K562 (cell line): ENCODE data around the gene MAP4K4. TPM values are rescaled to one million over a fixed set of nuclear protein-coding genes. Genes with fewer than 3 reads are reported as not detected.
A peak's percentile ranks its signal among the peaks of the same experiment; 100 is the strongest.

Experiments used
- ATAC-seq: fragments of 200-7000 bp; cut with Tn5 transposase; 3 replicates; pipeline ENCODE4 v1.9.1; 2020; ENCODE audit warnings: moderate library complexity
- BruUV-seq: library from RNA; stranded (reverse); fragments of 400-500 nt; replicated peaks from 2 replicates; lab custom pipeline; 2021; lab: Mats Ljungman, UMichigan
- CTCF ChIA-PET: fragments of 300-600 bp; formaldehyde crosslinking; extraction: SDS; loops from one replicate; lab custom pipeline; 2021; ENCODE audit warnings: low intra/inter-chr PET ratio; lab: Yijun Ruan, JAX
- POLR2A ChIA-PET: fragments of 300-600, 350-650 bp; sonication (Branson Sonifier 250); formaldehyde crosslinking; extraction: SDS; loops from one replicate; lab custom pipeline; 2021; ENCODE audit warnings: antibody characterized with exemption, inconsistent platforms; lab: Yijun Ruan, JAX
- DNase-seq, 4 experiments: peaks; one replicate each; pipeline versions ENCODE4 v3.0.0 to v3.0.0-alpha.2; 2011 to 2018; ENCODE audit warnings: low spot score in 3 of 4, mixed read lengths in 3 of 4; ENCODE audit errors: extremely low read depth in 1 of 4
- FAIRE-seq: peaks from 2 replicates; lab custom pipeline; 2011; peaks lifted over from hg19 to GRCh38; lab: Jason Lieb, UNC
- H2AFZ ChIP-seq: 2 replicates; pipeline ENCODE4 v1.6.0; 2011; ENCODE audit warnings: low read depth, low read length, control low read depth, inconsistent platforms
- H3K27ac ChIP-seq: fragments of 200-600 bp; 3 replicates; pipeline ENCODE4 v1.8.0; 2011; ENCODE audit warnings: low read depth, mild to moderate bottlenecking, control low read depth, inconsistent platforms, low read length, moderate library complexity, mixed read lengths; ENCODE audit errors: extremely low read depth
- H3K27me3 ChIP-seq, 2 experiments: fragments of 300-600 bp in 1 of 2; 2 replicates in 1 of 2; 3 replicates in 1 of 2; pipeline versions ENCODE4 v1.6.0 to v1.8.0; 2011; ENCODE audit warnings: inconsistent platforms in 2 of 2, low read length in 2 of 2, mild to moderate bottlenecking in 1 of 2, mixed read lengths in 1 of 2, moderate library complexity in 1 of 2; ENCODE audit not compliant: control insufficient read depth in 2 of 2, insufficient read depth in 2 of 2
- H3K36me3 ChIP-seq: fragments of 300-600 bp; 3 replicates; pipeline ENCODE4 v1.8.0; 2011; ENCODE audit warnings: mild to moderate bottlenecking, low read length, inconsistent platforms; ENCODE audit not compliant: control insufficient read depth, insufficient read depth
- H3K4me1 ChIP-seq, 2 experiments: fragments of 200-600 bp in 1 of 2; replicated peaks in 1 of 2; 2 replicates in 1 of 2; 3 replicates in 1 of 2; pipeline versions ENCODE4 v1.5.1 to v1.8.0; 2011; ENCODE audit warnings: inconsistent platforms in 2 of 2, low read length in 2 of 2, mild to moderate bottlenecking in 1 of 2, mixed read lengths in 1 of 2, moderate library complexity in 1 of 2; ENCODE audit not compliant: control insufficient read depth in 2 of 2, insufficient read depth in 2 of 2
- H3K4me2 ChIP-seq: 2 replicates; pipeline ENCODE4 v1.6.1; 2011; ENCODE audit warnings: low read length, control low read depth, inconsistent platforms, mixed read lengths; ENCODE audit not compliant: insufficient read depth
- H3K4me3 ChIP-seq: fragments of 200-600 bp; sonication (generic), shearing (Covaris generic); 2 replicates; pipeline ENCODE4 v1.5.1; 2016; ENCODE audit warnings: control low read depth, inconsistent platforms
- H3K79me2 ChIP-seq: fragments of 200-600 bp; 3 replicates; pipeline ENCODE4 v1.8.0; 2011; ENCODE audit warnings: low read length, inconsistent platforms; ENCODE audit not compliant: control insufficient read depth, insufficient read depth
- H3K9ac ChIP-seq, 2 experiments: 2 replicates each; pipeline versions ENCODE4 v1.6.0 to v1.6.1; 2011; ENCODE audit warnings: low read depth in 2 of 2, low read length in 2 of 2, control low read depth in 1 of 2, inconsistent platforms in 1 of 2, mild to moderate bottlenecking in 1 of 2, mixed read lengths in 1 of 2; ENCODE audit not compliant: insufficient read depth in 1 of 2
- H3K9me1 ChIP-seq: one replicate; pipeline ENCODE4 v1.6.0; 2011; ENCODE audit warnings: inconsistent platforms, mild to moderate bottlenecking, low read length, moderate library complexity; ENCODE audit not compliant: control insufficient read depth, insufficient read depth
- H3K9me3 ChIP-seq: replicated peaks from 2 replicates; pipeline ENCODE4 v1.5.1; 2011; ENCODE audit warnings: low read depth, low read length, inconsistent platforms; ENCODE audit not compliant: control insufficient read depth, insufficient read depth
- H4K20me1 ChIP-seq: replicated peaks from 2 replicates; pipeline ENCODE4 v1.6.1; 2011; ENCODE audit warnings: low read length, inconsistent platforms, mixed read lengths; ENCODE audit not compliant: control insufficient read depth, insufficient read depth
- COPS2 ChIP-seq: fragments of 450-650 bp; conservative IDR thresholded peaks from 2 replicates; pipeline ENCODE4 v1.6.1; 2016; ENCODE audit warnings: mild to moderate bottlenecking, moderate library complexity
- ETV1 ChIP-seq: fragments of 450-650 bp; conservative IDR thresholded peaks from 2 replicates; pipeline ENCODE4 v1.6.1; 2016; ENCODE audit warnings: missing genetic modification characterization, control low read depth, low read depth, missing compliant biosample characterization
- JUND ChIP-seq, 2 experiments: IDR thresholded peaks; 2 replicates in 1 of 2; 3 replicates in 1 of 2; pipeline ENCODE4 v1.6.1; 2011; ENCODE audit warnings: borderline replicate concordance in 2 of 2, low read depth in 2 of 2, low read length in 2 of 2, improper control_type of control experiment in 1 of 2, missing biosample characterization in 1 of 2, missing genetic modification characterization in 1 of 2, missing genetic modification reagents in 1 of 2
- RAD51 ChIP-seq: fragments of 450-650 bp; IDR thresholded peaks from 2 replicates; pipeline ENCODE4 v1.7.1; 2016; ENCODE audit warnings: low read depth, mild to moderate bottlenecking, borderline replicate concordance
- SAFB ChIP-seq: fragments of 200-400 bp; formaldehyde crosslinking; IDR thresholded peaks from 2 replicates; pipeline ENCODE4 v1.6.1; 2017; ENCODE audit warnings: low read depth, low read length, borderline replicate concordance
- SRSF7 ChIP-seq: fragments of 200-400 bp; formaldehyde crosslinking; optimal IDR thresholded peaks from 2 replicates; pipeline ENCODE3; 2017; ENCODE audit warnings: mild to moderate bottlenecking, low read depth, low read length
- ZFP1 ChIP-seq: fragments of 450-650 bp; formaldehyde crosslinking; IDR thresholded peaks from 2 replicates; pipeline ENCODE4 v1.4.0; 2020; ENCODE audit warnings: mild to moderate bottlenecking, mixed read lengths
- ZNF143 ChIP-seq: sonication (generic); formaldehyde crosslinking; IDR thresholded peaks from 2 replicates; pipeline ENCODE4 v1.9.0; 2022; ENCODE audit warnings: mild to moderate bottlenecking, missing genetic modification reagents
- ZNF76 ChIP-seq: fragments of 250-450 bp; sonication (Bioruptor Pico); IDR thresholded peaks from 2 replicates; pipeline ENCODE4 v1.4.0; 2020; ENCODE audit warnings: mild to moderate bottlenecking, moderate library complexity, borderline replicate concordance
- WGBS: fragments of 100-300 bp; shearing (Covaris generic); methylation state at CpG from one replicate; pipeline ENCODE4 v1.1.6; 2016; ENCODE audit warnings: low coverage, mixed read lengths; ENCODE audit not compliant: insufficient coverage; ENCODE audit errors: missing lambda C conversion rate; 5-methylcytosine and 5-hydroxymethylcytosine counted together
- in situ Hi-C: fragments of 300-500 bp; cut with MboI; formaldehyde crosslinking; loops from 4 replicates; pipeline ENCODE4 v1.15.0; 2018; ENCODE audit warnings: inconsistent platforms, mixed read lengths
- intact Hi-C: fragments of 100-400 bp; cut with micrococcal nuclease; formaldehyde crosslinking; loops from 2 replicates; pipeline ENCODE4 v1.14.2; 2022
- polyA plus RNA-seq, 8 experiments: library from polyadenylated mRNA; depleted of rRNA in 4 of 8; stranded (reverse) in 5 of 8; unstranded in 3 of 8; fragments of >200 nt; fragmentation: Nextera tagmentation in 2 of 8; fragmentation: Illumina TruSeq in 1 of 8; extraction: Ambion mirVana in 2 of 8; extraction: Trizol in 1 of 8; gene quantifications; 2 replicates each; pipeline versions ENCODE4 v1.2.1 to v1.2.3, GENCODE V29; 2011 to 2014; ENCODE audit warnings: inconsistent platforms in 1 of 8, missing spikeins in 1 of 8
- total RNA-seq, 7 experiments: library from RNA; depleted of rRNA in 6 of 7; stranded (reverse); fragments of >200 nt in 6 of 7; fragmentation: Illumina TruSeq in 2 of 7; extraction: Trizol in 2 of 7; gene quantifications; 2 replicates each; pipeline versions ENCODE4 v1.2.1 to v1.2.3, GENCODE V29; 2011 to 2021; ENCODE audit warnings: low replicate concordance in 1 of 7
- TF ChIP-seq, protein P1 (sequence below): sonication (generic); formaldehyde crosslinking; IDR thresholded peaks from 2 replicates; pipeline ENCODE4 v1.8.0; 2023; ENCODE audit warnings: mild to moderate bottlenecking, missing genetic modification reagents
- TF ChIP-seq, protein P2 (sequence below): IDR thresholded peaks from 2 replicates; pipeline ENCODE4 v1.6.1; 2011; ENCODE audit not compliant: insufficient read length; ENCODE audit errors: extremely low read depth
- TF ChIP-seq, protein P3 (sequence below): fragments of 250-450 bp; sonication (Bioruptor Pico); IDR thresholded peaks from 2 replicates; pipeline ENCODE4 v1.8.0; 2022; ENCODE audit warnings: moderate library complexity, mild to moderate bottlenecking, inconsistent platforms

Gene MAP4K4
- total and polyA plus RNA-seq, 9 of the 15 experiments (the other 6 are each of a cell fraction or from before 2014, with no cell fraction given), result 7.6 to 76.4 (median 50.6) TPM

DNA sequence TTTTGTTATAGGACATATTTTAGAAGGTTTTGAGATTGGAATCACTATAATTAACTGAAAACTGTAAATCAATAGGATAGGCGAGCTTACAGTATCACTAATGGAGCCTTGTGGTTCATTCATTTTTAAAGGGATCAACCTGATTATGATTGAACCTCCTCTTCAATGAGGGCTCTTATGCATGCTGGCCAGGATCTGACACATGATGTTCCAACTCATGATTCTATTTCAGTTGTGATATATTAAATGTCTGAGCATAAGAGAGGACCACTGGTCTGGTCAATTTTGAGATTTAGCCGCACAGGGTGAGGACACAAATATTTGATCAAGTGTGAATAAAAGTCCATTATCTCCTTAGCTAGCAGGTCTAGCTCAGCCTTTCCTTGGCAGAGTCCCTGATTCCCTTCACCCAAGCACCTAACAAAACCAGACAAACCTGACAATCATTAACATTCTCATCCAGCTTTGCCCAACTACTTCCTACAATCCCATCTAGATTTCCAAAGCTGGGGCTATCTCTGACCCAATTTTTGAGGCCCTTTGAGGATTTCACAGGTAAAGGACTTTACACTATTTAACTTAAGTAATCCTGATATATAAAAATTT lies 6.9 kb upstream of the MAP4K4 start:
- no peaks in the 10 kb centered on the region for H3K27me3 ChIP-seq
- no peak for FAIRE-seq
- TF ChIP-seq ZNF76 (CRISPR knock-in tag) (no peak), ZNF143 (CRISPR knock-in tag) (no peak), SRSF7 (no peak), JUND (IDR thresholded peaks at IDR 0.05; ENCODE audit: borderline replicate concordance, low read depth, low read length) (no peak), JUND (tag; IDR thresholded peaks at IDR 0.05; ENCODE audit: borderline replicate concordance, low read depth, low read length) (no peak), ETV1 (no peak), SAFB (no peak), ZFP1 (CRISPR knock-in tag) (no peak), RAD51 (no peak), COPS2 (no peak)
- TF ChIP-seq, protein P1, sequence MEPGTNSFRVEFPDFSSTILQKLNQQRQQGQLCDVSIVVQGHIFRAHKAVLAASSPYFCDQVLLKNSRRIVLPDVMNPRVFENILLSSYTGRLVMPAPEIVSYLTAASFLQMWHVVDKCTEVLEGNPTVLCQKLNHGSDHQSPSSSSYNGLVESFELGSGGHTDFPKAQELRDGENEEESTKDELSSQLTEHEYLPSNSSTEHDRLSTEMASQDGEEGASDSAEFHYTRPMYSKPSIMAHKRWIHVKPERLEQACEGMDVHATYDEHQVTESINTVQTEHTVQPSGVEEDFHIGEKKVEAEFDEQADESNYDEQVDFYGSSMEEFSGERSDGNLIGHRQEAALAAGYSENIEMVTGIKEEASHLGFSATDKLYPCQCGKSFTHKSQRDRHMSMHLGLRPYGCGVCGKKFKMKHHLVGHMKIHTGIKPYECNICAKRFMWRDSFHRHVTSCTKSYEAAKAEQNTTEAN (CRISPR knock-in tag), result no peak
- TF ChIP-seq, protein P2, sequence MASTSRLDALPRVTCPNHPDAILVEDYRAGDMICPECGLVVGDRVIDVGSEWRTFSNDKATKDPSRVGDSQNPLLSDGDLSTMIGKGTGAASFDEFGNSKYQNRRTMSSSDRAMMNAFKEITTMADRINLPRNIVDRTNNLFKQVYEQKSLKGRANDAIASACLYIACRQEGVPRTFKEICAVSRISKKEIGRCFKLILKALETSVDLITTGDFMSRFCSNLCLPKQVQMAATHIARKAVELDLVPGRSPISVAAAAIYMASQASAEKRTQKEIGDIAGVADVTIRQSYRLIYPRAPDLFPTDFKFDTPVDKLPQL, result no peak
- TF ChIP-seq, protein P3, sequence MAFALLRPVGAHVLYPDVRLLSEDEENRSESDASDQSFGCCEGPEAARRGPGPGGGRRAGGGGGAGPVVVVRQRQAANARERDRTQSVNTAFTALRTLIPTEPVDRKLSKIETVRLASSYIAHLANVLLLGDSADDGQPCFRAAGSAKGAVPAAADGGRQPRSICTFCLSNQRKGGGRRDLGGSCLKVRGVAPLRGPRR, result no peak
- TF ChIP-seq, all 486 proteins: peak for 0
- no peak overlapping the region for H3K4me3 ChIP-seq
- peaks cover 5% of the 10 kb centered on the region; the same call in 1 of the 2 replicates for H3K9me3 ChIP-seq
- no peak overlapping the region for H3K27ac ChIP-seq
- no TSS peak for BruUV-seq
- no peak overlapping the region for H3K4me2 ChIP-seq
- peaks cover 0 to 16% of the 10 kb centered on the region in 2 experiments; a peak in 3 of 5 replicates for H3K4me1 ChIP-seq
- no peak for DNase-seq
- H2AFZ ChIP-seq, result 0 out of 2 replicates have a peak overlapping the region, but pooled peaks have one; percentile 28
- ChIA-PET CTCF (no interaction called here), POLR2A (no interaction called here)
- intact Hi-C loops, result no loop called here
- no peaks in the 10 kb centered on the region for H3K9me1 ChIP-seq
- 74% methylated on average over 2 of the region's 2 CpGs for WGBS
- H3K36me3 ChIP-seq, result no peaks in the 10 kb centered on the region
- no peak for ATAC-seq
- H3K79me2 ChIP-seq, result no peaks in the 10 kb centered on the region
- H4K20me1 ChIP-seq, result no peaks in the 10 kb centered on the region
- in situ Hi-C loops, result no loop called here
- H3K9ac ChIP-seq, result no peak overlapping the region
